Erythroblast (primary cell): Measurements from ENCODE around the gene NTRK1.

Experiments used
- GATA1 ChIP-seq: IDR thresholded peaks from 2 replicates; pipeline ENCODE4 v1.6.1; 2011; ENCODE audit warnings: low read depth, mild to moderate bottlenecking, control low read depth, low read length, moderate library complexity
- POLR2A ChIP-seq: IDR thresholded peaks from 2 replicates; pipeline ENCODE4 v1.6.1; 2011; ENCODE audit warnings: mild to moderate bottlenecking, low read length

DNA sequence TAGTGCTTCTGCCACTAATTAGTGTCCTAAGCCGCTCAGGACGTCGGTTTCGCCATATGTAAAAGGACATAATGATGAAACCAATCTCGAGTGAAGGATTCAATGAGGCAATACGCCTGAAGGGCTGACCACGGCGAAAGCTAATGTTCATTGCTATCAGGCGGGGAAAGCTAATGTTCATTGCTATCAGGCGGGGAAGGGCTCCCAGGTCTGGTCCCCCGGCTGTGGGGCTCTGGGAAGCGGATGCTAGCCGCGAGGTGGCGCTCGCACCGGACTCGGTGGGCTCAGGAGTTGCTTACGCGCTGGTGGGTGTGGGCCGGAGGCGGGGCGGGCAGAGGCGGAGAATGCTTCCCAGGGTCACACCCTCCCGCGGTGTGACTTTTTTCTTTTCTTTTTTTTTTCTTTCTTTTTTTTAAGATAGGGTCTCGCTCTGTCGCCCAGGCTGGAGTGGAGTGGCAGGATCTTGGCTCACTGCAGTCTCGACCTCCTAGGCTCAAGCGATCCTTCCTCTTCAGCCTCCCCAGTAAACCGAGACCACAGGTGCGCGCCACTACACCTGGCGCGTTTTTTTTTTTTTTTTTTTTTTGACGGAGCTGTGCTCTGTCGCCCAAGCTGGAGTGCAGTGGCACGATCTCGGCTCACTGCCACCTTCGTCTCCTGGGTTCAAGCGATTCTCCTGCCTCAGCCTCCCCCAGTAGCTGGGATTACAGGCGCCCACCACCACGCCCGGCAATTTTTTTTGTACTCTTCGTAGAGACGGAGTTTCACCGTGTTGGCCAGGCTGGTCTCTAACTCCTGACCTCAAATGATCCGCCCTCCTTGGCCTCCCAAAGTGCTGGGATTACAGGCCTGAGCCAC is 31.8 kb downstream of the NTRK1 start:
- TF ChIP-seq POLR2A (no peak), GATA1 (no peak)
